CD4-positive, alpha-beta T cell (primary cell): ENCODE measurements around the gene ING4. TPM values are rescaled to one million over a fixed set of nuclear protein-coding genes. Genes with fewer than 3 reads are reported as not detected.

Experiments
- ATAC-seq: fragments of 200-7000 bp; cut with Tn5 transposase; one replicate; pipeline ENCODE4 v1.10.0; 2022; ENCODE audit warnings: mild to moderate bottlenecking; ENCODE audit not compliant: poor library complexity
- CTCF ChIA-PET: fragments of 350-600 bp; sonication (Branson Sonifier 250); formaldehyde crosslinking; loops from one replicate; lab custom pipeline; 2021; ENCODE audit warnings: antibody characterized with exemption, inconsistent platforms; lab: Charles Lee
- POLR2A ChIA-PET: fragments of 350-600 bp; sonication (Branson Sonifier 250); formaldehyde crosslinking; loops from one replicate; lab custom pipeline; 2021; ENCODE audit warnings: antibody characterized with exemption, inconsistent platforms; lab: Charles Lee
- DNase-seq, 14 experiments: peaks; one replicate each; pipeline ENCODE4 v3.0.0-alpha.2; 2013 to 2020; ENCODE audit warnings: mixed read lengths in 2 of 14
- H3K27ac ChIP-seq, 2 donors: one replicate each; pipeline versions ENCODE4 v1.5.1 to v1.7.0; 2013; ENCODE audit warnings: low read length in 2 of 2, low read depth in 1 of 2, mild to moderate bottlenecking in 1 of 2
- H3K27me3 ChIP-seq, 2 experiments: 1 replicate in 1 of 2; 2 replicates in 1 of 2; pipeline versions ENCODE4 v1.6.1 to v1.7.0; 2013; ENCODE audit warnings: low read length in 2 of 2, control low read depth in 1 of 2, mild to moderate bottlenecking in 1 of 2, moderate library complexity in 1 of 2; ENCODE audit not compliant: insufficient read depth in 2 of 2, control insufficient read depth in 1 of 2
- H3K36me3 ChIP-seq: one replicate; pipeline ENCODE4 v1.6.1; 2013; ENCODE audit warnings: low read length, control low read depth; ENCODE audit not compliant: insufficient read depth
- H3K4me1 ChIP-seq: one replicate; pipeline ENCODE4 v1.6.1; 2013; ENCODE audit warnings: low read length, control low read depth; ENCODE audit not compliant: insufficient read depth
- H3K4me3 ChIP-seq: one replicate; pipeline ENCODE4 v1.5.1; 2013; ENCODE audit warnings: mild to moderate bottlenecking, low read length, moderate library complexity
- H3K9me3 ChIP-seq, 2 experiments: 1 replicate in 1 of 2; 2 replicates in 1 of 2; pipeline versions ENCODE4 v1.6.1 to v1.7.0; 2013; ENCODE audit warnings: low read length in 2 of 2, mild to moderate bottlenecking in 2 of 2, control low read depth in 1 of 2, moderate library complexity in 1 of 2; ENCODE audit not compliant: control insufficient read depth in 1 of 2, insufficient read depth in 1 of 2
- H3K27ac Mint-ChIP-seq: one replicate; pipeline ENCODE4 v1.8.0; 2020; ENCODE audit warnings: mixed read lengths
- H3K27me3 Mint-ChIP-seq: one replicate; pipeline ENCODE4 v1.8.0; 2021; ENCODE audit warnings: mixed read lengths
- H3K36me3 Mint-ChIP-seq: one replicate; pipeline ENCODE4 v1.8.0; 2021; ENCODE audit warnings: low read depth, mixed read lengths
- H3K4me1 Mint-ChIP-seq: one replicate; pipeline ENCODE4 v1.8.0; 2021; ENCODE audit warnings: low read depth, mixed read lengths
- H3K4me3 Mint-ChIP-seq: one replicate; pipeline ENCODE4 v1.8.0; 2020; ENCODE audit warnings: mild to moderate bottlenecking, mixed read lengths
- H3K9me3 Mint-ChIP-seq: one replicate; pipeline ENCODE4 v1.8.0; 2020; ENCODE audit warnings: mixed read lengths
- intact Hi-C, 2 experiments: fragments of 100-400 bp; cut with DNase I in 1 of 2; cut with micrococcal nuclease in 1 of 2; formaldehyde crosslinking; loops; one replicate each; pipeline versions ENCODE4 v1.15.1 to v1.9.0; 2023 to 2025; cut with DNase I, micrococcal nuclease
- total RNA-seq, 174 experiments: library from RNA in 2 of 174; stranded (reverse) in 2 of 174; gene quantifications; one replicate each; pipeline ENCODE4 v1.2.3 and lab custom pipeline; 2021 to 2026
- TF ChIP-seq, protein P1 (sequence below): fragments of 200-600 bp; IDR thresholded peaks from one replicate; pipeline ENCODE4 v1.8.0; 2022; ENCODE audit warnings: antibody characterized with exemption, mild to moderate bottlenecking

ING4 gene
- total RNA-seq, 2 experiments from 2014 or later = 13.8 to 17.4 TPM

DNA sequence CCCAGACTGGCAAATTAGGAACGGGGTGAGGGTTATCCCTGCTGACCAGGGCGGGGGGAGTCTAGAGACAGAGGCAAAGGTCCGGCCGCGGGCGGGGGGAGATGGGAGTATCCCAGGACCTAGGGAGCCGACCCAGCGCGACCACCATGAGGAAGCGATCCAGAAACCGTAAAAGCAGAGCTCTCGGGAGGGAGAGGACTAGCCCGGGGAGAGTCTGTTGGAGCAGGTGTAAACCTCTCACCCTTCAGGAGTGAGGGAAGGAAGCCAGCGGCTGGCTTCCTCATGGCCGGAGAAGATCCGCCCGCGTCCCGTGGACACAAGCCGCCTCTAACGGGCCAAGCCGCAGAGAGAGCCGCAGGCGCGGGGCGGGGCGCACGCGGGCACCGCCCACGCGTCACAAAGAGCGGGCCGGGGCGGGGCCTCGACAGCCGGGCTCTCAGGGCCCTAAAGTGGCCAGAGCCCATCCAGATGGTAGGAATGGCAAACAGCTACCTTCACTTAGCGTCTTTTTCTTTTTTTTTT, 15.8 kb downstream of the ING4 start, which contains the start of gene ACRBP:
Gene ACRBP, minus strand, starts transcription at position 350 of the 522 bp plus-strand sequence. Its CDS starts 66 bp downstream, at position 284.
- H3K4me3 Mint-ChIP-seq = peak within 1 kb of the TSS; percentile 69
- Histone ChIP-seq H3K36me3 (peaks cover 25% of the 10 kb centered on the region), H3K4me3 (peak within 1 kb of the TSS; percentile 46), H3K9me3 (peaks cover 10 to 14% of the 10 kb centered on the region in 2 experiments), H3K4me1 (peaks cover 12% of the 10 kb centered on the region), H3K27me3 (no peaks in the 10 kb centered on the region), H3K27ac (no peak within 1 kb of the TSS)
- ChIA-PET CTCF (interaction anchor here (0.6 kb wide), 1 partner anchor 70 kb away, joined by 3 read pairs; no protein-coding TSS in a partner anchor), POLR2A (interaction anchor here (0.6 to 0.9 kb wide), 3 partner anchors 12 to 26 kb away, joined by 3 read pairs; partner anchors contain the start of gene LPAR5)
- H3K9me3 Mint-ChIP-seq = no peaks in the 10 kb centered on the region
- peaks cover 15% of the 10 kb centered on the region for H3K4me1 Mint-ChIP-seq
- H3K36me3 Mint-ChIP-seq = peaks cover 39% of the 10 kb centered on the region
- H3K27me3 Mint-ChIP-seq = no peaks in the 10 kb centered on the region
- intact Hi-C loops = no loop called here
- H3K27ac Mint-ChIP-seq = peak within 1 kb of the TSS; percentile 49
- peak in 7 of 14 experiments; percentile 15 to 69 (median 38) for DNase-seq
- peak; percentile 84 for ATAC-seq
- TF ChIP-seq, protein P1, sequence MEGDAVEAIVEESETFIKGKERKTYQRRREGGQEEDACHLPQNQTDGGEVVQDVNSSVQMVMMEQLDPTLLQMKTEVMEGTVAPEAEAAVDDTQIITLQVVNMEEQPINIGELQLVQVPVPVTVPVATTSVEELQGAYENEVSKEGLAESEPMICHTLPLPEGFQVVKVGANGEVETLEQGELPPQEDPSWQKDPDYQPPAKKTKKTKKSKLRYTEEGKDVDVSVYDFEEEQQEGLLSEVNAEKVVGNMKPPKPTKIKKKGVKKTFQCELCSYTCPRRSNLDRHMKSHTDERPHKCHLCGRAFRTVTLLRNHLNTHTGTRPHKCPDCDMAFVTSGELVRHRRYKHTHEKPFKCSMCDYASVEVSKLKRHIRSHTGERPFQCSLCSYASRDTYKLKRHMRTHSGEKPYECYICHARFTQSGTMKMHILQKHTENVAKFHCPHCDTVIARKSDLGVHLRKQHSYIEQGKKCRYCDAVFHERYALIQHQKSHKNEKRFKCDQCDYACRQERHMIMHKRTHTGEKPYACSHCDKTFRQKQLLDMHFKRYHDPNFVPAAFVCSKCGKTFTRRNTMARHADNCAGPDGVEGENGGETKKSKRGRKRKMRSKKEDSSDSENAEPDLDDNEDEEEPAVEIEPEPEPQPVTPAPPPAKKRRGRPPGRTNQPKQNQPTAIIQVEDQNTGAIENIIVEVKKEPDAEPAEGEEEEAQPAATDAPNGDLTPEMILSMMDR = no peak

DNA sequence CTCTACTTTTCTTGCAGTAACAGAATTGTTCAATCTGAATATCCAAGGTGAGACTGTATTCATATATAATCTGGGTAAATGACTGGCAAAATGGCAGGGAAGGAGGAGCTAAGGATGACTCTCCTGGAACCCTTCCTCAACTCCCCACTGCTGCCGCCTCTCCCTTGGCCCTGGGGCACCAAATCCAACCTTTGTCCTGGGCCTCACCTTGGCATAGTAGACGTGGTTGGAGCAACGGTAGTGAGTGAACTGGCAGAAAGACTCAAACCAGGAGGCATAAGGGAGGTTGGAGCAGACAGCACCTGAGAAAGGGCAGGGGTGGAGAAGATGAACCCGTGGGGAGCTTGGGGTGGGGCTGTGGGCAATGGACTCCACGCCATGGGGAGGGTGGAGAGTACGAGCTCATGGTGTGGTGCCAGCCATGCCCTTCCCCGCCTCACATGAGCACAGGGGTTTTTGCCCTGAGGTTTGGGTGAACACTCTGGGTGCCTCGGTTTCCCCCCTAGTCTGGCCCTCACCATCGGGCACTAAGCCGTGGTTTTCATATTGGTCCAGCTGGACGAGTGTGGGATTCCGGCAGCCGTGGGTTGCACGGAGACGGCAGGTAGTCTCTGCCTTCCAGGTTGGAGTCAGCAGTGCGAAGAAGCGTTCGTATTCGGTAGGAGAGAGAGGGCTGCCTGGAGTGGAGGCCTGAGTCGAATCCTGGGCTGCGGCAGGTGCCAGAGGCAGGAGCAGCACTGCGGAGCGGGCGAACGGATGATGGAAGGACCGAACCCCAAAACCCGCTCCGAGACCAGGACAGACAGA, 16.4 kb downstream of the ING4 start:
- Histone ChIP-seq H3K9me3 (peaks cover 10 to 14% of the 10 kb centered on the region in 2 experiments), H3K4me1 (peaks cover 12% of the 10 kb centered on the region), H3K36me3 (peaks cover 20% of the 10 kb centered on the region), H3K27ac (no peak overlapping the region), H3K27me3 (no peaks in the 10 kb centered on the region), H3K4me3 (peak overlapping the region; percentile 46)
- POLR2A ChIA-PET = interaction anchor here (0.7 to 0.9 kb wide), 2 partner anchors 12 to 25 kb away, joined by 3 read pairs; no protein-coding TSS in a partner anchor
- peaks cover 34% of the 10 kb centered on the region for H3K36me3 Mint-ChIP-seq
- TF ChIP-seq, protein P1 = no peak
- H3K27me3 Mint-ChIP-seq = no peaks in the 10 kb centered on the region
- intact Hi-C loops = no loop called here
- peak overlapping the region; percentile 69 for H3K4me3 Mint-ChIP-seq
- CTCF ChIA-PET = interaction anchor here (0.6 kb wide), 1 partner anchor 69 kb away, joined by 3 read pairs; no protein-coding TSS in a partner anchor
- no peaks in the 10 kb centered on the region for H3K9me3 Mint-ChIP-seq
- DNase-seq (no peak), ATAC-seq (no peak)
- peaks cover 15% of the 10 kb centered on the region for H3K4me1 Mint-ChIP-seq
- H3K27ac Mint-ChIP-seq = peak overlapping the region; percentile 49

DNA sequence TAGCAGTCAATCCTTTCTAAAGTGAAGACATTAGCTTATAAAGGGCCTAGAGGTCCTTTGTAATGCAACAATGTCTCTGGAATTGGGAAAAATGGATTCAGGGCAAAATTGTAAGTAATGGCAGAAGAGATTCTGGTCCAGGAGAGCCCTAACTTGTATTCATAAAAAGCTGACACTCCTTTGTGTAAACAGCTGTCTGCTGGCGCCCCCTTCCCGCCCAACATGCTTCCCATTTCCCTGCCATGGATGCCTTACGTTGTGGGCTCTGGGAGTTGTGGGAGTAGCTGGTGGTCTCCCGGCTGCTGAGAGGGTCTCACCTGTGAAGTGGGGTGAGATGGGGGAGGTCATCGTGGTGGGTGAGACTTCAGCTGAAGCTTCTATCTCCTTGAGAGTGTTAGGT, 18.0 kb downstream of the ING4 start:
- Histone ChIP-seq H3K27ac (no peak overlapping the region), H3K36me3 (peaks cover 5% of the 10 kb centered on the region), H3K4me1 (peaks cover 12% of the 10 kb centered on the region), H3K9me3 (peaks cover 10 to 14% of the 10 kb centered on the region in 2 experiments), H3K27me3 (no peaks in the 10 kb centered on the region), H3K4me3 (no peak overlapping the region)
- peak in 1 of 14 experiments; percentile 46 for DNase-seq
- CTCF ChIA-PET = no interaction called here
- H3K36me3 Mint-ChIP-seq = peaks cover 18% of the 10 kb centered on the region
- no peak for ATAC-seq
- no peaks in the 10 kb centered on the region for H3K9me3 Mint-ChIP-seq
- intact Hi-C loops = no loop called here
- no peaks in the 10 kb centered on the region for H3K27me3 Mint-ChIP-seq
- POLR2A ChIA-PET = no interaction called here
- H3K4me1 Mint-ChIP-seq = peaks cover 15% of the 10 kb centered on the region
- no peak overlapping the region for H3K4me3 Mint-ChIP-seq
- H3K27ac Mint-ChIP-seq = no peak overlapping the region
- TF ChIP-seq, protein P1 = no peak
